Esophagus (tissue), 2 donors: ENCODE results near the gene CAMK2A. TPM values are rescaled to one million over a fixed set of nuclear protein-coding genes. Genes with fewer than 3 reads are reported as not detected.

Experiments used
- H3K27ac ChIP-seq, 2 donors: one replicate each; pipeline ENCODE4 v1.5.1; 2013; ENCODE audit warnings: low read depth in 2 of 2, mild to moderate bottlenecking in 2 of 2, inconsistent platforms in 1 of 2, low read length in 1 of 2, moderate library complexity in 1 of 2
- H3K27me3 ChIP-seq, 2 donors: one replicate each; pipeline ENCODE4 v1.6.1; 2013; ENCODE audit warnings: low read length in 2 of 2, control low read depth in 1 of 2, mild to moderate bottlenecking in 1 of 2; ENCODE audit not compliant: insufficient read depth in 2 of 2, control insufficient read depth in 1 of 2
- H3K36me3 ChIP-seq, 2 donors: one replicate each; pipeline ENCODE4 v1.6.1; 2013; ENCODE audit warnings: low read length in 1 of 2; ENCODE audit not compliant: control insufficient read depth in 2 of 2, insufficient read depth in 2 of 2
- H3K4me1 ChIP-seq, 2 donors: one replicate each; pipeline ENCODE4 v1.6.1; 2013; ENCODE audit warnings: low read length in 1 of 2; ENCODE audit not compliant: control insufficient read depth in 2 of 2, insufficient read depth in 2 of 2
- H3K4me3 ChIP-seq, 2 donors: one replicate each; pipeline ENCODE4 v1.5.1; 2013; ENCODE audit warnings: low read length in 2 of 2, mild to moderate bottlenecking in 2 of 2, low read depth in 1 of 2, moderate library complexity in 1 of 2
- H3K9me3 ChIP-seq, 2 donors: one replicate each; pipeline ENCODE4 v1.6.1; 2013; ENCODE audit warnings: mild to moderate bottlenecking in 2 of 2, low read depth in 1 of 2, low read length in 1 of 2, moderate library complexity in 1 of 2; ENCODE audit not compliant: control insufficient read depth in 2 of 2, insufficient read depth in 1 of 2
- WGBS, 2 donors: extraction: QIAGEN DNeasy Blood & Tissue Kit; methylation state at CpG; one replicate each; pipeline ENCODE4 v1.1.7; 2013; 5-methylcytosine and 5-hydroxymethylcytosine counted together
- polyA plus RNA-seq, 2 donors: library from polyadenylated mRNA; stranded (reverse); fragments of 200-250 nt; gene quantifications; one replicate each; pipeline ENCODE4 v1.2.3, GENCODE V29; 2013
- donor health status: healthy with polysubstance abuse.
- donor health status: Bipolar disorder and iron deficiency.

Gene CAMK2A
- polyA plus RNA-seq, 2 donors: 0.11 to 0.24 TPM

GRCh38 chr5:150286820-150287219, 2.8 kb downstream of the CAMK2A start:
- Histone ChIP-seq H3K36me3 (peaks cover 0 to 2% of the 10 kb centered on the region in 2 donors), H3K4me1 (no peaks in the 10 kb centered on the region), H3K9me3 (no peaks in the 10 kb centered on the region), H3K27me3 (no peaks in the 10 kb centered on the region), H3K4me3 (no peak overlapping the region), H3K27ac (no peak overlapping the region)
- WGBS, 2 donors: 77 to 80% methylated on average over 5 of the region's 5 CpGs

DNA sequence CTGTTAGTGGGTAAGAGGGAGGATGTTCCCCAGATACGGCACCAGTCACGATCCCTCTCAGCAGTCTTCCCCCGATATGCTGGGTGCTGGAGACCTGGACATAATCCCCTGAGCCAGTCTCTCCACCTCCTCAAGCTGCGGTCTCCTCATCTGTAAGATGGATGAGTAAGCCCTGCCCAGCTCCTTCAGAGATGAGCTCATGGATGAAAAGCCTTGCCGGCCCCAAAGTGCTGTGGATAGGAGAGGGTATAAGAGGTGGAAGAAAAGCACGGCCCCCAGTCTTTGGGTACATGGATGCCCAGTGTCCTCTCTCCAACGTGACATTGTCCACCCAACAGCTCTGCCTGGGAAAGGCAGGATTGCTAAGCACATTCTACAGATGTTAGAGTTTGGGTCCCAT, 4.5 kb downstream of the CAMK2A start:
- H3K27me3 ChIP-seq: no peaks in the 10 kb centered on the region
- no peak overlapping the region for H3K4me3 ChIP-seq
- no peak overlapping the region for H3K27ac ChIP-seq
- H3K36me3 ChIP-seq: no peaks in the 10 kb centered on the region
- no peaks in the 10 kb centered on the region for H3K4me1 ChIP-seq
- WGBS, 2 donors: 90 to 94% methylated on average over 7 of the region's 7 CpGs
- no peaks in the 10 kb centered on the region for H3K9me3 ChIP-seq

DNA sequence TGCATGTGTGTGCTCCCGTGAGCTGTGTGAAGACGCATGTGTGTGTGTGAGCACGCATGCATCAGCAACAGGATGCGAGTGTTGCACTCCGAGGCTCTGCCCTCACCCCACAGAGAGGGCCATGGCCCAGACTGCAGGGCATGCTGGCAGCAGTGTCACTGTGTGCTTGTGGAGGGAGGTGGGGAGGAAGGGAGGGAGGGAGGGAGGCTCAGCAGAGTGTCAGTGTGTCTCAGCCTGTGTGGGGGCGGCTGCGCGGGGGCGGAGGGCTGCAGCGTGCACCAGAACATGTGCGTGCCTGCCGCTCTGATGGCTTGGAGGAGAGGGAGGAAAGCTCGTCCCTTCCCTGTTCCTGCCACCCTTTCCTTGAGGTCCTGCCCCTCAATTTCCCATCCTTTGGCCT, 5.3 kb downstream of the CAMK2A start:
- Histone ChIP-seq H3K27me3 (no peaks in the 10 kb centered on the region), H3K36me3 (no peaks in the 10 kb centered on the region), H3K27ac (no peak overlapping the region), H3K9me3 (no peaks in the 10 kb centered on the region), H3K4me3 (no peak overlapping the region), H3K4me1 (no peaks in the 10 kb centered on the region)
- WGBS, 2 donors: 64 to 72% methylated on average over 13 of the region's 13 CpGs

DNA sequence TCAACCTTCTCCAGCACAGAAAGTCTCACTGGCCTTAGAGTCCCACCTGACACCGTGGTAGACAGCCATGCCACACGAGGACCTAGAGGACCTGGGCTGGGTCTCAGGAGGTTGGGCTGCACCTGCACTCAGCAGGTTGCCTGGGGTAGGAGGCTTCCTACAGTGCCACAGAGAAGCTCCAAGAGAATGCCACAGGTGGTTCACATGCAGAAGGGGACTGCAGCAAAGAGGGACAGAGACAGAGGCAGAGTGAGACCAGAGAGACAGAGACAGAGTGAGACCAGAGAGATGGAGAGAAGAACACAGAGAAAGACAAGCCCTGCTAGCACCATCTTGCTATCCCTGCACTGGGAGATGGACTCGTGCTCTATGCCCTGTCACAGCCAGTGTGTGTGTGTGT, 5.7 kb downstream of the CAMK2A start:
- H3K36me3 ChIP-seq: no peaks in the 10 kb centered on the region
- H3K4me1 ChIP-seq: no peaks in the 10 kb centered on the region
- H3K9me3 ChIP-seq: no peaks in the 10 kb centered on the region
- H3K4me3 ChIP-seq: no peak overlapping the region
- H3K27ac ChIP-seq: no peak overlapping the region
- WGBS, 2 donors: 71 to 74% methylated on average over 3 of the region's 3 CpGs
- no peaks in the 10 kb centered on the region for H3K27me3 ChIP-seq

- no peak overlapping the region for H3K27ac ChIP-seq
- H3K4me1 ChIP-seq: no peaks in the 10 kb centered on the region
- 70 to 80% methylated on average over 8 of the region's 8 CpGs for WGBS, 2 donors
- H3K27me3 ChIP-seq: no peaks in the 10 kb centered on the region
- no peaks in the 10 kb centered on the region for H3K36me3 ChIP-seq
- H3K9me3 ChIP-seq: no peaks in the 10 kb centered on the region
- H3K4me3 ChIP-seq: no peak overlapping the region
Measured at GRCh38 chr5:150281987-150282386, 7.6 kb downstream of the CAMK2A start.

DNA sequence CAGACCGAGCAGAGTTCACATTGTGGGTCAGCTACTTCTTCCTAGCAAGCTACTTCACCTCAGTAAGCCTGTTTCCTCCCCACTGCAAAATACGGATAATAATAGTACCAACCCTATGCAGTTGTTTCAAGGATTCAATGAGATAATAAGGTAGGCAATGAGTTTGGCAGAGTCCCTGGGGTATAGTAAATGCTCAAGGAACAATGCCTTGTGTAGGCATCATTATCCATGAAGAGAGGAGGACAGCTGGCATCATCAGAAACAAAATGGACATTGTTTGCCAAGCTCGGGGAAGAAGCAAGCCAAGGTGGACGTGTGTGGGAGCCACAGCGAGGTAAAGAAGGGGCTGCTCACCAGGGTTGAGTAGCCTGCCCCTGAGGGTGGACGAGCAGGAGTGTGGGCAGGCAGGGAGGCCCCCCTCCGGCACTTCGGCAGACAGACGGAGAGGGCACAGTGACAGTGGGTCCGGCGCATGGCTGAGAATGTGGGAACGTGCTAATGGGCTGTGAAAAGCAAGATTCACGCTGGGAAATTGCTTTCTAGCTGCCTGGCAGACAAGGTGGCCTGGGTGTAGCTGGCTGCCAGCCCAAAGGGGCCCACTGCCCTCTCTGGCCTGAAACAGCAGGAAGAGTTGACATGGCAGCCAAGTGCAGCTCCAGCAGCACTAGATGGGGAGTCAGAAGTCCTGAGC, 10.1 kb downstream of the CAMK2A start:
- no peaks in the 10 kb centered on the region for H3K4me1 ChIP-seq
- WGBS, 2 donors: 82 to 85% methylated on average over 13 of the region's 13 CpGs
- no peak overlapping the region for H3K27ac ChIP-seq
- no peaks in the 10 kb centered on the region for H3K9me3 ChIP-seq
- H3K4me3 ChIP-seq: no peak overlapping the region
- no peaks in the 10 kb centered on the region for H3K36me3 ChIP-seq
- no peaks in the 10 kb centered on the region for H3K27me3 ChIP-seq

- Histone ChIP-seq H3K4me1 (no peaks in the 10 kb centered on the region), H3K36me3 (no peaks in the 10 kb centered on the region), H3K27me3 (no peaks in the 10 kb centered on the region), H3K4me3 (no peak overlapping the region), H3K27ac (no peak overlapping the region), H3K9me3 (no peaks in the 10 kb centered on the region)
- WGBS, 2 donors: 86 to 90% methylated on average over 6 of the region's 6 CpGs
Measured at GRCh38 chr5:150278916-150279315, 10.7 kb downstream of the CAMK2A start.

- Histone ChIP-seq H3K27ac (no peak overlapping the region), H3K4me3 (no peak overlapping the region), H3K9me3 (no peaks in the 10 kb centered on the region), H3K36me3 (no peaks in the 10 kb centered on the region), H3K27me3 (no peaks in the 10 kb centered on the region), H3K4me1 (no peaks in the 10 kb centered on the region)
- 59 to 61% methylated on average over 7 of the region's 7 CpGs for WGBS, 2 donors
Measured at GRCh38 chr5:150278046-150278730, 11.4 kb downstream of the CAMK2A start.

DNA sequence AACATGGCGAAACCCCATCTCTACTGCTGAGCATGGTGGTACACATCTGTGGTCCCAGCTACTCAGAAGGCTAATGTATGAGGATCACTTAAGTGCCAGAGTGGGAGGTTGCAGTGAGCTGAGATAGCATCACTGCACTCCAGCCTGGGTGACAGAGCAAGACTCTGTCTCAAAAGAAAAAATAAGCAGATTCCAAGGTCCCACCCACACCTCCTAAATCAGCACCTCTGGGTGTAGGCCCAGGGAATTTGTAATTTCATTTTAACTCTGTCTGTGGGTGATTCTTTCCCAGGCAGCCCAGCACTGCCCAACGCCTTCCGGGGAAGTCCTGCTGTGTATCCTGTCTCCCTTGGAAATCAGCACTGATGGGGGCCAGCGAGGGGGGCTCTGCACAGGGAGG, 12.5 kb downstream of the CAMK2A start:
- WGBS, 2 donors: 82 to 86% methylated on average over 4 of the region's 4 CpGs
- no peak overlapping the region for H3K4me3 ChIP-seq
- no peaks in the 10 kb centered on the region for H3K4me1 ChIP-seq
- no peak overlapping the region for H3K27ac ChIP-seq
- H3K9me3 ChIP-seq: no peaks in the 10 kb centered on the region
- H3K27me3 ChIP-seq: no peaks in the 10 kb centered on the region
- no peaks in the 10 kb centered on the region for H3K36me3 ChIP-seq

GRCh38 chr5:150274811-150275210, 14.8 kb downstream of the CAMK2A start:
- 88 to 89% methylated on average over 4 of the region's 4 CpGs for whole genome bisulfite sequencing, 2 donors
- Histone ChIP-seq H3K36me3 (no peaks in the 10 kb centered on the region), H3K27me3 (no peaks in the 10 kb centered on the region), H3K9me3 (no peaks in the 10 kb centered on the region), H3K4me1 (no peaks in the 10 kb centered on the region), H3K27ac (no peak overlapping the region), H3K4me3 (no peak overlapping the region)
